Neural progenitor cell (in vitro differentiated cells): ENCODE data around the gene PACRG.

Experiments
- EZH2 ChIP-seq: fragments of 200-600 bp; sonication (generic); IDR thresholded peaks from 2 replicates; pipeline ENCODE4 v1.6.1; 2017; ENCODE audit warnings: antibody characterized with exemption, mild to moderate bottlenecking, moderate library complexity
- EZH2phosphoT487 ChIP-seq: fragments of 200-600 bp; sonication (generic); IDR thresholded peaks from 2 replicates; pipeline ENCODE4 v1.6.1; 2017; ENCODE audit warnings: antibody characterized with exemption
- TF ChIP-seq, protein P1 (sequence below): fragments of 200-600 bp; sonication (generic); IDR thresholded peaks from 2 replicates; pipeline ENCODE4 v1.5.1; 2017; ENCODE audit warnings: antibody characterized with exemption, mild to moderate bottlenecking

GRCh38 chr6:162976141-162976540 is 248.4 kb downstream of the PACRG start:
- TF ChIP-seq, protein P1, sequence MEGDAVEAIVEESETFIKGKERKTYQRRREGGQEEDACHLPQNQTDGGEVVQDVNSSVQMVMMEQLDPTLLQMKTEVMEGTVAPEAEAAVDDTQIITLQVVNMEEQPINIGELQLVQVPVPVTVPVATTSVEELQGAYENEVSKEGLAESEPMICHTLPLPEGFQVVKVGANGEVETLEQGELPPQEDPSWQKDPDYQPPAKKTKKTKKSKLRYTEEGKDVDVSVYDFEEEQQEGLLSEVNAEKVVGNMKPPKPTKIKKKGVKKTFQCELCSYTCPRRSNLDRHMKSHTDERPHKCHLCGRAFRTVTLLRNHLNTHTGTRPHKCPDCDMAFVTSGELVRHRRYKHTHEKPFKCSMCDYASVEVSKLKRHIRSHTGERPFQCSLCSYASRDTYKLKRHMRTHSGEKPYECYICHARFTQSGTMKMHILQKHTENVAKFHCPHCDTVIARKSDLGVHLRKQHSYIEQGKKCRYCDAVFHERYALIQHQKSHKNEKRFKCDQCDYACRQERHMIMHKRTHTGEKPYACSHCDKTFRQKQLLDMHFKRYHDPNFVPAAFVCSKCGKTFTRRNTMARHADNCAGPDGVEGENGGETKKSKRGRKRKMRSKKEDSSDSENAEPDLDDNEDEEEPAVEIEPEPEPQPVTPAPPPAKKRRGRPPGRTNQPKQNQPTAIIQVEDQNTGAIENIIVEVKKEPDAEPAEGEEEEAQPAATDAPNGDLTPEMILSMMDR = no peak
- TF ChIP-seq EZH2 (no peak), EZH2phosphoT487 (no peak)
